EH (cell line): ENCODE data around the gene KDF1.
"Not testable (repeated sequence)": the region's sequence is repeated elsewhere in the genome, so short reads cannot be mapped to it uniquely, and the experiment has no call there.

Source experiments
- DNase-seq: peaks from one replicate; pipeline ENCODE4 v3.0.0-alpha.2; 2015; ENCODE audit warnings: low read depth

KDF1 gene

GRCh38 chr1:26994020-26994786 lies 33.9 kb upstream of the KDF1 start:
- DNase-seq, result no peak

- peak; percentile 78 for DNase-seq
Measured at GRCh38 chr1:26993237-26994019, 33.2 kb upstream of the KDF1 start, which contains the start of gene TRNP1. Gene TRNP1 (plus strand): TSS chr1:26993692. CDS start chr1:26993787, 95 bp downstream.

- DNase-seq, result peak; percentile 57
Measured at GRCh38 chr1:26991310-26992116, 31.2 kb upstream of the KDF1 start.

- DNase-seq, result not testable (repeated sequence)
Measured at GRCh38 chr1:26989403-26990109, 29.3 kb upstream of the KDF1 start.

GRCh38 chr1:26986658-26987057 lies 26.4 kb upstream of the KDF1 start:
- no peak for DNase-seq

- DNase-seq, result no peak
Measured at GRCh38 chr1:26984291-26984690, 24.0 kb upstream of the KDF1 start.

GRCh38 chr1:26983863-26984262 lies 23.6 kb upstream of the KDF1 start:
- no peak for DNase-seq

- no peak for DNase-seq
Measured at GRCh38 chr1:26981146-26981846, 21.0 kb upstream of the KDF1 start.

- DNase-seq, result no peak
Measured at GRCh38 chr1:26978901-26979300, 18.6 kb upstream of the KDF1 start.

GRCh38 chr1:26976621-26977510 lies 16.6 kb upstream of the KDF1 start:
- DNase-seq, result no peak

GRCh38 chr1:26972821-26973220 lies 12.6 kb upstream of the KDF1 start:
- no peak for DNase-seq

- peak; percentile 25 for DNase-seq
Measured at GRCh38 chr1:26972390-26972789, 12.1 kb upstream of the KDF1 start.

GRCh38 chr1:26971590-26971989 lies 11.3 kb upstream of the KDF1 start:
- DNase-seq, result no peak

- no peak for DNase-seq
Measured at GRCh38 chr1:26970810-26971209, 10.5 kb upstream of the KDF1 start.

GRCh38 chr1:26965628-26966027 lies 5.4 kb upstream of the KDF1 start:
- DNase-seq, result no peak

- no peak for DNase-seq
Measured at GRCh38 chr1:26965213-26965612, 4.9 kb upstream of the KDF1 start.

GRCh38 chr1:26961826-26962225 lies 1.6 kb upstream of the KDF1 start:
- peak; percentile 92 for DNase-seq

GRCh38 chr1:26960625-26960966 lies 328 bp upstream of the KDF1 start:
- DNase-seq, result no peak

GRCh38 chr1:26959270-26959669 lies 998 bp downstream of the KDF1 start:
- no peak for DNase-seq

- DNase-seq, result no peak
Measured at GRCh38 chr1:26957306-26957705, 3.0 kb downstream of the KDF1 start.
